Left ventricle myocardium inferior (tissue), 1 donor: Measurements from ENCODE around the gene SPTSSB. TPM values are rescaled to one million over a fixed set of nuclear protein-coding genes. Genes with fewer than 3 reads are reported as not detected.

Experiments
- DNase-seq: peaks from one replicate; pipeline ENCODE4 v3.0.0-alpha.2; 2020
- H3K27ac ChIP-seq: fragments of 200-600 bp; replicated peaks from 2 replicates; pipeline ENCODE4 v1.8.0; 2021
- H3K27me3 ChIP-seq: fragments of 200-600 bp; 2 replicates; pipeline ENCODE4 v1.8.0; 2021; ENCODE audit warnings: low read depth
- H3K36me3 ChIP-seq: fragments of 200-600 bp; 2 replicates; pipeline ENCODE4 v1.8.0; 2021
- H3K4me1 ChIP-seq: fragments of 200-600 bp; 2 replicates; pipeline ENCODE4 v1.8.0; 2021
- H3K4me3 ChIP-seq: fragments of 200-600 bp; 2 replicates; pipeline ENCODE4 v1.8.0; 2021; ENCODE audit warnings: mild to moderate bottlenecking, moderate library complexity
- H3K9me3 ChIP-seq: fragments of 200-600 bp; replicated peaks from 2 replicates; pipeline ENCODE4 v1.8.0; 2021
- CTCF ChIP-seq: fragments of 200-600 bp; IDR thresholded peaks from 2 replicates; pipeline ENCODE4 v1.8.0; 2021; ENCODE audit warnings: antibody characterized with exemption, mild to moderate bottlenecking, borderline replicate concordance
- intact Hi-C: fragments of 100-400 bp; cut with micrococcal nuclease; formaldehyde crosslinking; loops from one replicate; pipeline ENCODE4 v1.11.0; 2022
- total RNA-seq: library from RNA; stranded (reverse); fragmentation: NEBNext Ultra II Directional; extraction: Animal tissue kit (Norgen Biotek cat#: 25700); gene quantifications from one replicate; pipeline ENCODE4 v1.2.1, GENCODE V29; 2021
- donor health status: DM: no; HTN: yes; CAD: no; lungs with severe emphysema.

Gene SPTSSB
- total RNA-seq, 1 donor from 2014 or later: 0.25 TPM

GRCh38 chr3:161400650-161401049 is 29.3 kb upstream of the SPTSSB start:
- DNase-seq: no peak
- intact Hi-C loops: no loop called here
- H3K36me3 ChIP-seq: no peaks in the 10 kb centered on the region
- peaks cover 12% of the 10 kb centered on the region for H3K9me3 ChIP-seq
- H3K27me3 ChIP-seq: no peaks in the 10 kb centered on the region
- H3K4me3 ChIP-seq: no peak overlapping the region
- no peak for TF ChIP-seq CTCF
- no peaks in the 10 kb centered on the region for H3K4me1 ChIP-seq
- H3K27ac ChIP-seq: no peak overlapping the region

GRCh38 chr3:161395115-161396012 is 24.0 kb upstream of the SPTSSB start:
- Histone ChIP-seq H3K4me3 (no peak overlapping the region), H3K27me3 (no peaks in the 10 kb centered on the region), H3K9me3 (peaks cover 9% of the 10 kb centered on the region), H3K4me1 (no peaks in the 10 kb centered on the region), H3K36me3 (no peaks in the 10 kb centered on the region), H3K27ac (no peak overlapping the region)
- intact Hi-C loops: no loop called here
- DNase-seq: no peak
- no peak for TF ChIP-seq CTCF

GRCh38 chr3:161393803-161394202 is 22.5 kb upstream of the SPTSSB start:
- intact Hi-C loops: no loop called here
- H3K27me3 ChIP-seq: peaks cover 5% of the 10 kb centered on the region
- no peak for DNase-seq
- H3K4me3 ChIP-seq: no peak overlapping the region
- peaks cover 10% of the 10 kb centered on the region for H3K9me3 ChIP-seq
- H3K27ac ChIP-seq: no peak overlapping the region
- TF ChIP-seq CTCF: no peak
- H3K36me3 ChIP-seq: no peaks in the 10 kb centered on the region
- H3K4me1 ChIP-seq: no peaks in the 10 kb centered on the region

GRCh38 chr3:161393310-161393709 is 22.0 kb upstream of the SPTSSB start:
- Histone ChIP-seq H3K4me1 (no peaks in the 10 kb centered on the region), H3K4me3 (no peak overlapping the region), H3K9me3 (peaks cover 8% of the 10 kb centered on the region), H3K27ac (no peak overlapping the region), H3K36me3 (no peaks in the 10 kb centered on the region), H3K27me3 (peaks cover 5% of the 10 kb centered on the region)
- TF ChIP-seq CTCF: no peak
- intact Hi-C loops: no loop called here
- DNase-seq: no peak

GRCh38 chr3:161392853-161393252 is 21.5 kb upstream of the SPTSSB start:
- Histone ChIP-seq H3K36me3 (no peaks in the 10 kb centered on the region), H3K9me3 (peaks cover 8% of the 10 kb centered on the region), H3K27me3 (peaks cover 5% of the 10 kb centered on the region), H3K4me1 (no peaks in the 10 kb centered on the region), H3K4me3 (no peak overlapping the region), H3K27ac (no peak overlapping the region)
- no peak for TF ChIP-seq CTCF
- intact Hi-C loops: no loop called here
- DNase-seq: no peak
